Subcutaneous adipose tissue (tissue), 4 donors: ENCODE measurements around the gene PEX26. TPM values are rescaled to one million over a fixed set of nuclear protein-coding genes. Genes with fewer than 3 reads are reported as not detected.

Experiments
- CTCF ChIP-seq: fragments of 450-650 bp; IDR thresholded peaks from one replicate; pipeline ENCODE4 v1.5.1; 2016; ENCODE audit warnings: low read depth, mild to moderate bottlenecking, control low read depth, antibody characterized with exemption, moderate library complexity
- total RNA-seq, 4 donors: library from RNA; depleted of rRNA; stranded (reverse); fragments of >200 nt; gene quantifications; one replicate each; pipeline ENCODE4 v1.1.0, GENCODE V29; 2016

Gene PEX26
- total RNA-seq, 4 donors from 2014 or later = 17.5 to 29.0 (median 23.8) TPM

- no peak for TF ChIP-seq CTCF
Measured at GRCh38 chr22:18034076-18034475, 43.7 kb upstream of the PEX26 start.

- TF ChIP-seq CTCF = no peak
Measured at GRCh38 chr22:18035751-18036150, 42.0 kb upstream of the PEX26 start.

GRCh38 chr22:18042685-18043084, 35.1 kb upstream of the PEX26 start:
- TF ChIP-seq CTCF = no peak

GRCh38 chr22:18044548-18045271, 33.1 kb upstream of the PEX26 start:
- no peak for TF ChIP-seq CTCF

GRCh38 chr22:18045794-18046193, 32.0 kb upstream of the PEX26 start:
- TF ChIP-seq CTCF = no peak

GRCh38 chr22:18048041-18048440, 29.7 kb upstream of the PEX26 start:
- no peak for TF ChIP-seq CTCF

- no peak for TF ChIP-seq CTCF
Measured at GRCh38 chr22:18048441-18048898, 29.3 kb upstream of the PEX26 start.
